Spleen (tissue), 11 donors: ENCODE results near the gene SPACA5. TPM values are rescaled to one million over a fixed set of nuclear protein-coding genes. Genes with fewer than 3 reads are reported as not detected.
"Not testable (repeated sequence)": the region's sequence is repeated elsewhere in the genome, so short reads cannot be mapped to it uniquely, and the experiment has no call there.

Source experiments
- DNase-seq: peaks from one replicate; pipeline ENCODE4 v3.0.0-alpha.2; 2020
- H3K27ac ChIP-seq, 8 donors: fragments of 200-600 bp; sonication (generic) in 7 of 8; 1 replicate in 4 of 8; 2 replicates in 4 of 8; pipeline versions ENCODE4 v1.5.0 to v1.8.0; 2016 to 2021; ENCODE audit warnings: inconsistent platforms in 4 of 8, mild to moderate bottlenecking in 4 of 8, moderate library complexity in 1 of 8
- H3K27me3 ChIP-seq, 7 donors: fragments of 200-600 bp; sonication (generic) in 6 of 7; replicated peaks in 1 of 7; 1 replicate in 4 of 7; 2 replicates in 3 of 7; pipeline versions ENCODE4 v1.5.0 to v1.8.0; 2016 to 2021; ENCODE audit warnings: inconsistent platforms in 3 of 7, mild to moderate bottlenecking in 1 of 7
- H3K36me3 ChIP-seq, 6 donors: fragments of 200-600 bp; sonication (generic) in 5 of 6; 1 replicate in 4 of 6; 2 replicates in 2 of 6; pipeline versions ENCODE4 v1.5.0 to v1.8.0; 2016 to 2021; ENCODE audit warnings: inconsistent platforms in 2 of 6
- H3K4me1 ChIP-seq, 6 donors: fragments of 200-600 bp; sonication (generic) in 5 of 6; 1 replicate in 3 of 6; 2 replicates in 3 of 6; pipeline versions ENCODE4 v1.5.0 to v1.8.0; 2016 to 2021; ENCODE audit warnings: inconsistent platforms in 3 of 6
- H3K4me3 ChIP-seq, 8 donors: fragments of 200-600 bp; sonication (generic) in 7 of 8; 1 replicate in 4 of 8; 2 replicates in 4 of 8; pipeline versions ENCODE4 v1.5.0 to v1.8.0; 2016 to 2021; ENCODE audit warnings: inconsistent platforms in 4 of 8, mild to moderate bottlenecking in 4 of 8, moderate library complexity in 2 of 8
- H3K9me3 ChIP-seq, 8 donors: fragments of 200-600 bp; sonication (generic) in 7 of 8; 1 replicate in 4 of 8; 2 replicates in 4 of 8; pipeline versions ENCODE4 v1.5.0 to v1.8.0; 2016 to 2021; ENCODE audit warnings: inconsistent platforms in 4 of 8
- CTCF ChIP-seq, 11 experiments: fragments of 200-600 bp in 7 of 11; fragments of 450-650 bp in 4 of 11; sonication (generic) in 4 of 11; IDR thresholded peaks in 8 of 11; conservative IDR thresholded peaks in 3 of 11; 1 replicate in 7 of 11; 2 replicates in 4 of 11; pipeline versions ENCODE4 v1.4.0 to v1.8.0; 2016 to 2021; ENCODE audit warnings: antibody characterized with exemption in 11 of 11, inconsistent platforms in 4 of 11, mild to moderate bottlenecking in 1 of 11
- POLR2A ChIP-seq, 3 donors: fragments of 450-650 bp; IDR thresholded peaks; one replicate each; pipeline ENCODE4 v1.5.1; 2017; ENCODE audit warnings: antibody characterized with exemption in 3 of 3, mild to moderate bottlenecking in 1 of 3
- POLR2AphosphoS5 ChIP-seq, 3 donors: sonication (generic); formaldehyde crosslinking; IDR thresholded peaks; one replicate each; pipeline ENCODE4 v1.5.1; 2017; ENCODE audit warnings: antibody characterized with exemption in 3 of 3
- WGBS, 5 donors: extraction: QIAGEN DNeasy Blood & Tissue Kit in 3 of 5; methylation state at CpG; one replicate each; pipeline versions ENCODE4 v1.1.5 to v1.1.7; 2013 to 2018; 5-methylcytosine and 5-hydroxymethylcytosine counted together
- intact Hi-C: fragments of 100-400 bp; cut with DNase I; formaldehyde crosslinking; loops from one replicate; pipeline ENCODE4 v1.15.0; 2023; ENCODE audit warnings: low total_unique reads
- polyA plus RNA-seq, 3 donors: library from polyadenylated mRNA; stranded (reverse); fragments of 200-250 nt; gene quantifications; one replicate each; pipeline ENCODE4 v1.2.1, GENCODE V29; 2013
- total RNA-seq, 7 donors: library from RNA; depleted of rRNA in 3 of 7; stranded (reverse); fragments of >200 nt in 3 of 7; fragmentation: NEBNext Ultra II Directional in 4 of 7; extraction: Animal tissue kit (Norgen Biotek cat#: 25700) in 4 of 7; gene quantifications; one replicate each; pipeline versions ENCODE4 v1.1.0 to v1.2.1, GENCODE V29; 2016 to 2021
- donor health status: healthy with polysubstance abuse.
- donor health status: DM: no; HTN: no; CAD: no; lungs with moderate emphysema.
- donor health status: DM: no; HTN: no; CAD: no.
- donor health status: Bipolar disorder and iron deficiency.
- donor health status: healthy.
- donor health status: DM: no; HTN: no; CAD: no.
- donor health status: DM: yes; HTN: yes; CAD: no.

SPACA5 gene
- total and polyA plus RNA-seq, 10 donors, result 0.12 TPM; not detected in 9

DNA sequence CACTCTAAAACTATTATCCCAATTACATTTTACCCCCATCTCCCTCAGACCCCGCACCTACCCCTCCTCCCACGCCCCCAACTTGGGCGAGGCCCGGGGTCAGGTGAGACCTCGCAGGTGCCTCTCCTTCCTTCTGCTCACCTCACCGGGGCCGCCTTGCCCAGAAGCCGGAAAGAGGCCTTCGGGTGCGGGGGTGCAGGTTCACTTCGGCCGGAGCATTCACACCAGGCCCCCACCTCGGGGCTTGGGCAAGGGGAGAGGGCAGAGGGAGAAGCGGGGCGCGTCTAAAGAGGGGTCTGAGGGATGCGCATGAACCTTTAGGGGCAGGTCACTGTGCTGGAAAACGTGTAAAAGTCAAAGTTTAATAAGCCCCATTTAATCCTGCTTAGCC lies 3.4 kb upstream of the SPACA5 start:
- peak; percentile 84 for DNase-seq
- Histone ChIP-seq H3K9me3 (no peaks in the 10 kb centered on the region), H3K27ac (peak overlapping the region; percentile 53 to 90 (median 82)), H3K36me3 (peaks cover 0 to 7% (median 0%) of the 10 kb centered on the region in 6 donors), H3K4me1 (peaks cover 0 to 24% (median 13%) of the 10 kb centered on the region in 6 donors), H3K4me3 (peak overlapping the region; percentile 31 to 75 (median 46)), H3K27me3 (no peaks in the 10 kb centered on the region)
- TF ChIP-seq POLR2AphosphoS5 (IDR thresholded peaks at IDR 0.05), result no peak
- no peak for TF ChIP-seq CTCF (IDR thresholded peaks at IDR 0.05 in 8 of 11, conservative IDR thresholded peaks at IDR 0.05 in 3 of 11)
- no peak for TF ChIP-seq POLR2A (IDR thresholded peaks at IDR 0.05)
- WGBS, 5 donors, result 0 to 39% (median 1%) methylated on average over 13 to 18 of the region's 18 CpGs
- intact Hi-C loops, result no loop called here

DNA sequence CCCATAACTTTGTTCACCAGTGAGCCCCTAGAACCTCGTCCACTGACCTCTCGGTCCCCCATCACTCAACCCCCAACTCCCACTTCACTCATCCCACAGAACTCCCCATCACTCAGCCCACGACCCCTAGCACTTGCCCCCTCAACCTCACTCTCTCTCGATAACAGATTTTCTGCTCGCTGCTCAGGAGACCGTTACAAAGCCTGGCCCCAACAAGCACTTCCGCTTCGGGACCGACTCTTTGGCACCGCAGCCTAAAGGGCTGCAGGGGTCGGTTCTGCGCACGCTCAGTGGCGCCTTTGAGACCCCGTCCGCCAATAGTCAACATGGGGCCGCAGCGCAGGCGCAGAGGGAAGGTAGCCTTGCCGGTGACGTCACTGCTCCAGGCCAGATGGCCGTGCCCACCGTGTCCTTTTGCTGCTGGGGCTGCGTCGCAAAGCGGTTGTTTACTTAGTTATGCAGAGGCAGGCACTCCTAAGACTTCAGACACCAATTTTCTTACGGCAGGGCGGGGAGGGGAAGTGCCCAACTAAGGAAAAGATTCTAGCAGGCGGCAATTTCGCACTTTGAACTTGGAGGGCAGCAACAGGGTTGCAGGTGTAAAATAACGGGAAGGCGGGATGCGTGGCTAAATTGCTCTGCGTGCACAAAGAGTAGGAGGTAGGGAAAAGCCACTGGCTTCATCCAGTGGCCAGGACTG lies 2.9 kb upstream of the SPACA5 start, which contains the start of gene ZNF182:
TSS of gene ZNF182 (minus strand) at position 232 of the 700 bp plus-strand sequence. CDS start 1,380 bp downstream, outside the sequence.
- Histone ChIP-seq H3K9me3 (no peaks in the 10 kb centered on the region), H3K27me3 (no peaks in the 10 kb centered on the region), H3K4me1 (peaks cover 0 to 24% (median 13%) of the 10 kb centered on the region in 6 donors), H3K4me3 (peak within 1 kb of the TSS; percentile 31 to 75 (median 46)), H3K27ac (peak within 1 kb of the TSS; percentile 53 to 90 (median 82)), H3K36me3 (peaks cover 0 to 7% (median 0%) of the 10 kb centered on the region in 6 donors)
- DNase-seq, result peak; percentile 96
- TF ChIP-seq POLR2A (IDR thresholded peaks at IDR 0.05), result peak in 1 of 3 donors; percentile 65
- TF ChIP-seq POLR2AphosphoS5 (IDR thresholded peaks at IDR 0.05), result peak; percentile 93 to 96 (median 94)
- peak in 1 of 11 experiments; percentile 9 for TF ChIP-seq CTCF (IDR thresholded peaks at IDR 0.05 in 8 of 11, conservative IDR thresholded peaks at IDR 0.05 in 3 of 11)
- intact Hi-C loops, result no loop called here
- WGBS, 5 donors, result 0 to 50% (median 1%) methylated on average over 14 to 34 of the region's 34 CpGs

GRCh38 chrX:48009445-48009960 lies 2.7 kb downstream of the SPACA5 start:
- intact Hi-C loops, H3K9me3 ChIP-seq: not testable (repeated sequence)
- no CpG with 5 or more reads among the region's 2 CpGs for WGBS, 5 donors

DNA sequence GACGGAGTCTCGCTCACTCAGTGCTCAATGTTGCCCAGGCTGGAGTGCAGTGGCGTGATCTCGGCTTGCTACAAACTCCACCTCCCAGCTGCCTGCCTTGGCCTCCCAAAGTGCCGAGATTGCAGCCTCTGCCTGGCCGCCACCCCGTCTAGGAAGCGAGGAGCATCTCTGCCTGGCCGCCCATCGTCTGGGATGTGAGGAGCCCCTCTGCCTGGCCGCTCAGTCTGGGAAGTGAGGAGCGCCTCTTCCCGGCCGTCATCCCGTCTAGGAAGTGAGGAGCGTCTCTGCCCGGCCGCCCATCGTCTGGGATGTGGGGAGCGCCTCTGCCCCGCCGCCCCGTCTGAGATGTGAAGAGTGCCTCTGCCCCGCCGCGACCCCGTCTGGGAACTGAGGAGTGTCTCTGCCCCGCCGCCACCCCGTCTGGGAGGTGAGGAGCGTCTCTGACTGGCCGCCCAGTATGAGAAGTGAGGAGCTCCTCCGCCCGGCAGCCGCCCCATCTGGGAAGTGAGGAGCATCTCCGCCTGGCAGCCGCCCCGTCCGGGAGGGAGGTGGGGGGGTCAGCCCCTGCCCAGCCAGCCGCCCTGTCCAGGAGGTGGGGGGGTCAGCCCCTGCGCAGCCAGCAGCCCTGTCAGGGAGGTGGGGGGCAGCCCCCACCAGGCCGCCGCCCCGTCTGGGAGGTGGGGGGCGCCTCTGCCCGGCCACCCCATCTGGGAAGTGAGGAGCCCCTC lies 10.0 kb downstream of the SPACA5 start:
- intact Hi-C loops, DNase-seq, H3K4me1 ChIP-seq, H3K9me3 ChIP-seq, H3K27me3 ChIP-seq, H3K27ac ChIP-seq, H3K36me3 ChIP-seq, H3K4me3 ChIP-seq: not testable (repeated sequence)
- WGBS, 5 donors, result 92 to 100% (median 98%) methylated on average over 2 to 34 of the region's 46 CpGs; no CpG with 5 or more reads in 1 of the 5 donors

More at GRCh38 chrX:48009445-48009960, 2.7 kb downstream of the SPACA5 start:
- not testable (repeated sequence) for H3K4me3 ChIP-seq, H3K36me3 ChIP-seq, DNase-seq, H3K27me3 ChIP-seq, H3K4me1 ChIP-seq, H3K27ac ChIP-seq

- not testable (repeated sequence) for H3K27me3 ChIP-seq, H3K4me1 ChIP-seq, H3K36me3 ChIP-seq, DNase-seq, H3K9me3 ChIP-seq, H3K4me3 ChIP-seq
- WGBS, 5 donors, result no CpG with 5 or more reads among the region's 1 CpG
- H3K27ac ChIP-seq, result peak overlapping the region in 2 of 8 donors; percentile 91 to 92
- intact Hi-C loops, result loop anchor here (10.0 kb wide), 1 partner anchor 185 kb away; the partner anchor contains the start of gene ZNF81
Measured at GRCh38 chrX:48019892-48020291, 13.1 kb downstream of the SPACA5 start.

DNA sequence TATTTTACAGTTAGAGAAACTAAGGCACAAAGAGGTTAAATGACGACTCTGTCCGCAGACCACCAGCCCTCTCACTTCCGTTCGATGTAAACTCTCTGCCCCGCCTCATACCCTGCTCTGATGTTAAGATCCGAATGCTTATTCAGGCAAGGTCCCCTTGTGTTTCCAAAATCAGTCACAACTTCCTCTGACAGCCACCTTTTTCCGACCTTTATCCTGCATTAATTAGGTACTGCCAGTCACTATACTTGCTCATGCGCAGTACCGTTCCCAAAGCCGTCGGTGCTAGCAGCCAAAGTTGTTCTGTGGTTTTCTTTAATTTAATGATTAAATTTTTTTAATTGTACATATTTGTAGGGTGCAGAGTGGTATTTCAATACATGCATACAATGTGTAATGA lies 13.7 kb downstream of the SPACA5 start:
- H3K4me1 ChIP-seq, H3K36me3 ChIP-seq, H3K9me3 ChIP-seq, DNase-seq, H3K27me3 ChIP-seq: not testable (repeated sequence)
- intact Hi-C loops, result loop anchor here (10.0 kb wide), 1 partner anchor 186 kb away; the partner anchor contains the start of gene ZNF81
- Histone ChIP-seq H3K4me3 (peak overlapping the region; percentile 27 to 73 (median 42)), H3K27ac (peak overlapping the region; percentile 87 to 92 (median 90))
- 26 to 42% (median 30%) methylated on average over 11 of the region's 11 CpGs for WGBS, 5 donors
